ENCODE measurements around the gene CHCHD3.

Gene CHCHD3

DNA sequence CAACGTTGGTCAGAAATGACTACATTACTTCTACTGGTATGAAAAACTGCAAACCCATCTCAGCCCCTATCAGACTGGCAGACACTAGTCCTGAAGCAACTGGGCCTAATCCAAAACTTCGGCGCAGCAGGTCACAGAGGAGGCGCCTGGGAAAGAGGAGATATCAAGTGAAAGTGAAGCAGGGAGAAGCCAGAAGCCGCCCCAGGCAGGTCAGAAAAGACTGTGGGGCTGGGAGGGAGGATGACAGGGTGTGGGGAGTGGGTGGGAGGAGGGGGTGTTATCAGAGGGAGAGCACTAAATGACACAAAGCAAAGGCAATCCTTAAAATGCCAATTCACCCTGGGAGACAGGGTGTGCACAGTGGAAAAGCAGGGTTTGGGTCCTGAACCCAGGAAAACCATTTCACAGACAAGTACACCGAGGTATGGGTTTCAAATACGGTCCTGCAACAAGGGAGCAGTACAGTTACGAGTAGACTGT, 731 bp downstream of the CHCHD3 start:
- Histone ChIP-seq H3K36me3 (ENCODE audit: control insufficient read depth in 2 of 2, insufficient read depth in 2 of 2, low read length in 2 of 2) (peaks cover 3% of the 10 kb centered on the region in 2 donors), H3K27ac (ENCODE audit: low read depth in 2 of 2, low read length in 2 of 2) (peak overlapping the region; percentile 83 to 85), H3K9ac (ENCODE audit: low read depth in 1 of 2, low read length in 2 of 2) (peak overlapping the region; percentile 87 to 95), H3K9me3 (ENCODE audit: control insufficient read depth in 2 of 2, low read length in 2 of 2) (no peaks in the 10 kb centered on the region), H3K4me1 (ENCODE audit: control insufficient read depth in 2 of 2, insufficient read depth in 2 of 2, low read length in 2 of 2) (peaks cover 0 to 4% of the 10 kb centered on the region in 2 donors), H3K4me3 (ENCODE audit: low read length in 2 of 2) (peak overlapping the region; percentile 90 to 95), H3K27me3 (ENCODE audit: control insufficient read depth in 2 of 2, insufficient read depth in 2 of 2, low read length in 2 of 2) (no peaks in the 10 kb centered on the region)

DNA sequence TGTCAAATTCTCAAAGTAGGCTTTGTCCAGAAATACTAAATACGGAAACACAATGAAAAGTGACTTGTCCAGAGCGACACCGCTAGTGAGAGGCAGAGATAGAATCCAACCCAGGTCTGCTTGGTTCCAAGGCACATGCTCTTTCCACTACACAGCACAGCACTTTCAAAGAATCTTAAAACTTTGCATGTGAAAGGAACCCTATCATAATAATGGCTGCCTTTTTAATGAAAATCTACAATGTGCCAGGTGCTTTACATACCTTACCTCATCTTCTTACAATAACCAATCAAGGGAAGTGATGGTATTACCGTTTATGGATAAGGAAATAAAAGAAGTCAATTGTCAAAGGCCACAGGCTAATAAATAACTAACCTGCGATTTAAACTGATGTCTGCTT, 2.6 kb downstream of the CHCHD3 start:
- Histone ChIP-seq H3K4me1 (ENCODE audit: control insufficient read depth in 2 of 2, insufficient read depth in 2 of 2, low read length in 2 of 2) (peaks cover 0 to 4% of the 10 kb centered on the region in 2 donors), H3K27me3 (ENCODE audit: control insufficient read depth in 2 of 2, insufficient read depth in 2 of 2, low read length in 2 of 2) (no peaks in the 10 kb centered on the region), H3K9ac (ENCODE audit: low read depth in 1 of 2, low read length in 2 of 2) (no peak overlapping the region), H3K4me3 (ENCODE audit: low read length in 2 of 2) (no peak overlapping the region), H3K9me3 (ENCODE audit: control insufficient read depth in 2 of 2, low read length in 2 of 2) (no peaks in the 10 kb centered on the region), H3K36me3 (ENCODE audit: control insufficient read depth in 2 of 2, insufficient read depth in 2 of 2, low read length in 2 of 2) (peaks cover 3 to 7% of the 10 kb centered on the region in 2 donors), H3K27ac (ENCODE audit: low read depth in 2 of 2, low read length in 2 of 2) (no peak overlapping the region)

DNA sequence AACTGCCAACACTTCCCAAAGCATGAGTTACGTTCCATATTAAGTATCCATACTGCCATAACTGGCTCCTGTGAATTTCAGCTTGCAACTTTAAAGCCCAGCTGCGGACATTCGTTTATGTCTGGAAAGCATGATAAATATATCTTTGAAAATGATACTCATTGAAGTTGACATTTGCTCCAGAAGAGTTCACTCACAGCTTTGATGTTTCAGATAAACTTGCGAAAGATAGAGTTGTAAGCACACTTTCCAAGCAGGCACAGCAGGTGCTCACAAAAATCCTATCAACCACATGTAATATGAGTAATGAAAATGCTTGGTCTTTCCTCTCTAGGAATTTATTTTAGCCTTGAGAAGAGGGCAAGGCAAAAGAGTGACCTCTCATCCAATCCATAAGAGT, 4.5 kb downstream of the CHCHD3 start:
- Histone ChIP-seq H3K4me1 (ENCODE audit: control insufficient read depth in 2 of 2, insufficient read depth in 2 of 2, low read length in 2 of 2) (peaks cover 0 to 4% of the 10 kb centered on the region in 2 donors), H3K4me3 (ENCODE audit: low read length in 2 of 2) (no peak overlapping the region), H3K9me3 (ENCODE audit: control insufficient read depth in 2 of 2, low read length in 2 of 2) (no peaks in the 10 kb centered on the region), H3K27me3 (ENCODE audit: control insufficient read depth in 2 of 2, insufficient read depth in 2 of 2, low read length in 2 of 2) (no peaks in the 10 kb centered on the region), H3K27ac (ENCODE audit: low read depth in 2 of 2, low read length in 2 of 2) (no peak overlapping the region), H3K9ac (ENCODE audit: low read depth in 1 of 2, low read length in 2 of 2) (no peak overlapping the region), H3K36me3 (ENCODE audit: control insufficient read depth in 2 of 2, insufficient read depth in 2 of 2, low read length in 2 of 2) (peaks cover 3 to 7% of the 10 kb centered on the region in 2 donors)

DNA sequence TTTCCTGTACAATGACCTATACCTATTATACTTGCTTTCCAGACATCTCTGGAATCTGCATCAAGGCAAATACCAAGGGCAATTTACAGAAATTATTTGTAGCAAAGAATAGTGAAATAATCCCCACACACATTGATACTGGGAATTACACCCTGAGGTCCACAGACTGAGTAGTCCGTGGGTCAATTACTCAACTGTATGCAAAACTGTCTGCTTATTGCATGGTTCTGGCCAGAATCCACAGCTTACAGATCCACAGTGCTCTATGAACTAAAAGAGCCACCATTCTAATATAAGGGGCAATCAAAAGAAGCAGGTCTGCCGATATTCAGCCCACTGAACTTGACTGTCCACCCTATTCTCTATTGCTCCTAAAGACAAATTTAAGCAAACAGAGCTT, 5.7 kb downstream of the CHCHD3 start:
- no peak overlapping the region for H3K9ac ChIP-seq (ENCODE audit: low read depth in 1 of 2, low read length in 2 of 2)
- peaks cover 3 to 7% of the 10 kb centered on the region in 2 donors for H3K36me3 ChIP-seq (ENCODE audit: control insufficient read depth in 2 of 2, insufficient read depth in 2 of 2, low read length in 2 of 2)
- H3K9me3 ChIP-seq (ENCODE audit: control insufficient read depth in 2 of 2, low read length in 2 of 2): no peaks in the 10 kb centered on the region
- peaks cover 0 to 4% of the 10 kb centered on the region in 2 donors for H3K4me1 ChIP-seq (ENCODE audit: control insufficient read depth in 2 of 2, insufficient read depth in 2 of 2, low read length in 2 of 2)
- H3K27ac ChIP-seq (ENCODE audit: low read depth in 2 of 2, low read length in 2 of 2): no peak overlapping the region
- no peaks in the 10 kb centered on the region for H3K27me3 ChIP-seq (ENCODE audit: control insufficient read depth in 2 of 2, insufficient read depth in 2 of 2, low read length in 2 of 2)
- no peak overlapping the region for H3K4me3 ChIP-seq (ENCODE audit: low read length in 2 of 2)

DNA sequence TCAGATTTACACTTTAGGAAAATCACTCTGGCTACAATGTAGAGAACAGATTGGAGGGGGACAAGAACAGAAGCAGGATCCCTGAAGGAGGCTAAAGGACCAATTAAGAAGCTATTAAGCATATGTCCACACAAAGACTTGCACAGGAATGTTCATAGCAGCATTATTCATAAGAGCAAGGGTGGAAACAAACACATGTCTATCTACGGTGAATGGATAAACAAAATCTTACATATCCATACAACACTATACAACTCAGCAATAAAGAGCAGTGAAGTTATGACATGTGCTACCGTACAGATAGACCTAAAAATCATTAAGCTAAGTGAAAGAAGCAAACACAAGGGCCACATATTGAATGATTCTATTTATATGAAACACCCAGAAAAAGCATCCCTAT, 10.4 kb downstream of the CHCHD3 start:
- Histone ChIP-seq H3K4me1 (ENCODE audit: control insufficient read depth in 2 of 2, insufficient read depth in 2 of 2, low read length in 2 of 2) (no peaks in the 10 kb centered on the region), H3K9ac (ENCODE audit: low read depth in 1 of 2, low read length in 2 of 2) (no peak overlapping the region), H3K27me3 (ENCODE audit: control insufficient read depth in 2 of 2, insufficient read depth in 2 of 2, low read length in 2 of 2) (no peaks in the 10 kb centered on the region), H3K27ac (ENCODE audit: low read depth in 2 of 2, low read length in 2 of 2) (no peak overlapping the region), H3K36me3 (ENCODE audit: control insufficient read depth in 2 of 2, insufficient read depth in 2 of 2, low read length in 2 of 2) (peaks cover 7 to 13% of the 10 kb centered on the region in 2 donors), H3K4me3 (ENCODE audit: low read length in 2 of 2) (no peak overlapping the region), H3K9me3 (ENCODE audit: control insufficient read depth in 2 of 2, low read length in 2 of 2) (no peaks in the 10 kb centered on the region)

DNA sequence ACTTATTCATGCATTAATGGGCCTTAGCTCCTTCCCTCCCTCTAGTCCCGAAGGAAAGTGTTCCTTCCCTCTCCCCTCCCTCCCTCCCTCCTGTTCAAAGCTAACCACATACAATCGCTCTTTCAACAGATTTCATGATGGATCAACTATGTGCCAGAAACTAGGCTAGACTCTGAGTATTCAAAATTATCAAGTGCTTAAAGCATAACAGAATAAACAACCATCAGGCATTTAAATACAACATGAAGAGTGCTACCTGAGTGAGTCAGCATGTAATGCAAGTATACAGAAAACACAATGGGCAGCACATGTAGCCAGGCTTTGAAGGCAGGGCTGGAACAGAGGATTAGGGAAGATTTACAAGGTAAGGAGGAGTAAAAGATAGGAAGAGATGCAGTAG, 11.3 kb downstream of the CHCHD3 start:
- H3K36me3 ChIP-seq (ENCODE audit: control insufficient read depth in 2 of 2, insufficient read depth in 2 of 2, low read length in 2 of 2): peaks cover 7 to 13% of the 10 kb centered on the region in 2 donors
- H3K27ac ChIP-seq (ENCODE audit: low read depth in 2 of 2, low read length in 2 of 2): no peak overlapping the region

DNA sequence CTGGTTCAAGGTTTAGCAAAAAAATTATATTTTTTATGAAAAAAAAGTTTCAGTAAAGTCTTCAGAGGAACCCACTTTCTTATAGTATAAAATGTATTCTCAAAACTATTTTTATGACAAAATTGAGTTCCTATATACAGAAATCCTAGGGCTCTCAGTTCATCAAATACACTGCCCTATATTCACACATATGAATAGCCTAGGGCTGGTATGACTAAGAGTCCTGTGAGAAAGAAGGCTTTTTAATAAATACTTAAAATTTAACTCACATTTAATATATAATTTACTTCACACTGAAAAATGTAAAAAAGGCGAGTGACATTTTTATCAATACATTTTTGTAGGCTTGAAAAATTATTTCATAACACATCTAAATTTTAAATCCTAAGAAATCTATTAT, 16.6 kb downstream of the CHCHD3 start:
- Histone ChIP-seq H3K9me3 (ENCODE audit: control insufficient read depth in 2 of 2, low read length in 2 of 2) (no peaks in the 10 kb centered on the region), H3K27ac (ENCODE audit: low read depth in 2 of 2, low read length in 2 of 2) (no peak overlapping the region), H3K4me1 (ENCODE audit: control insufficient read depth in 2 of 2, insufficient read depth in 2 of 2, low read length in 2 of 2) (no peaks in the 10 kb centered on the region), H3K4me3 (ENCODE audit: low read length in 2 of 2) (no peak overlapping the region), H3K9ac (ENCODE audit: low read depth in 1 of 2, low read length in 2 of 2) (no peak overlapping the region), H3K27me3 (ENCODE audit: control insufficient read depth in 2 of 2, insufficient read depth in 2 of 2, low read length in 2 of 2) (no peaks in the 10 kb centered on the region), H3K36me3 (ENCODE audit: control insufficient read depth in 2 of 2, insufficient read depth in 2 of 2, low read length in 2 of 2) (peaks cover 7 to 9% of the 10 kb centered on the region in 2 donors)

More for the DNA sequence above, 11.3 kb downstream of the CHCHD3 start:
- Histone ChIP-seq H3K4me1 (ENCODE audit: control insufficient read depth in 2 of 2, insufficient read depth in 2 of 2, low read length in 2 of 2) (no peaks in the 10 kb centered on the region), H3K4me3 (ENCODE audit: low read length in 2 of 2) (no peak overlapping the region), H3K9me3 (ENCODE audit: control insufficient read depth in 2 of 2, low read length in 2 of 2) (no peaks in the 10 kb centered on the region), H3K9ac (ENCODE audit: low read depth in 1 of 2, low read length in 2 of 2) (no peak overlapping the region), H3K27me3 (ENCODE audit: control insufficient read depth in 2 of 2, insufficient read depth in 2 of 2, low read length in 2 of 2) (no peaks in the 10 kb centered on the region)

DNA sequence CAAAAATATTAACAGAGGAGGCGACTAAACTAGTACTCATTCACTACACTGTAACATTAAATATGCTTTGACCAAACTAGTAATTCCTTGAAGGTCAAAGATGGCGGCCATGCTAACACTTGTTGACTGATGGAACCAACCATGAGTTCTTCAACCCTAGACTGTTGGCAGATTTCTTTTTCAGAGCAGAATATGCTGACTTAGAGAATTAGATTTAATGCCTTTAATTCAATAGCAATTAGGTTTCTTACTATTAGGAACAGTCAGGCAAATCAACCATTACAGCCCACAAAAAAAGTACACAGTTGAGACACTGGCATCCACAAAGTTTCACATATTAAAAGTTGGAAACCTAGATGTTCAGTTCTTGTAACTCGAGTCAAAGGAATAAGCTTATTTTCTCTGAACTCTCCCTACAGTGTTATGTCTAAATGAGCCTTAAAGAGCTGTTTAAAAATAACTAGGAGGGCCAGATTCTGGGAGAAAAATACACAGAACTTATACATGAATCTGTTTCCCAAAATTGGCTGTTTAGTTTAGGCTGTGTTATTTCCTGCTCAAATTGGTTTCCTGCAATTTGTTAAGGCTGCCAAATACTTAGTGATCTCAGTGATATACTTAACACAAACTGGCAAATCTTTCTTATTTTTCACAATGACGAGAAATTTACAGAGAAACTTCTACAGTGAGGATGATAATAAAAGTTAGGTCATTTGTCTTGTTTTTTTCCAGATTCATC, 17.6 kb downstream of the CHCHD3 start:
- Histone ChIP-seq H3K27me3 (ENCODE audit: control insufficient read depth in 2 of 2, insufficient read depth in 2 of 2, low read length in 2 of 2) (no peaks in the 10 kb centered on the region), H3K4me3 (ENCODE audit: low read length in 2 of 2) (no peak overlapping the region), H3K9ac (ENCODE audit: low read depth in 1 of 2, low read length in 2 of 2) (no peak overlapping the region), H3K9me3 (ENCODE audit: control insufficient read depth in 2 of 2, low read length in 2 of 2) (no peaks in the 10 kb centered on the region), H3K27ac (ENCODE audit: low read depth in 2 of 2, low read length in 2 of 2) (no peak overlapping the region), H3K4me1 (ENCODE audit: control insufficient read depth in 2 of 2, insufficient read depth in 2 of 2, low read length in 2 of 2) (no peaks in the 10 kb centered on the region), H3K36me3 (ENCODE audit: control insufficient read depth in 2 of 2, insufficient read depth in 2 of 2, low read length in 2 of 2) (peaks cover 7 to 9% of the 10 kb centered on the region in 2 donors)

DNA sequence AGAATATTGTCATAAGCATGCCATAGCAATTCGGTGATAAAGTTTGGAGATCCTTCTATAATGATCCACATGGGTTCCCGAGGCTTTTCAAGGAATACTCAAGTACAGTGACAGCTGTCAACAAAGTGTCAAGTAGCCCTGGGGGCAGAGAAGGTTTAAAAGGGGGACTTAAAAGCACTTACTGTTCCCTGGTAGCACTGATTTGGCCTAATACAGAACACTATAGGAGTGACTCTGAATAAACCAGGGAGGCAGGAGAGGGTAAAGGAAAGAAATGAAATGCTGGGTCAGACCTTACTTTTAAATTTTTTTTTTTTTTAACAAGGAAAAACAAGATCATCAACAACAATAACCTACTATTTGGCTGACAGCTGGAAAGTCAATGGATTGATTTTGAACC, 20.1 kb downstream of the CHCHD3 start:
- Histone ChIP-seq H3K4me1 (ENCODE audit: control insufficient read depth in 2 of 2, insufficient read depth in 2 of 2, low read length in 2 of 2) (no peaks in the 10 kb centered on the region), H3K27ac (ENCODE audit: low read depth in 2 of 2, low read length in 2 of 2) (no peak overlapping the region), H3K4me3 (ENCODE audit: low read length in 2 of 2) (no peak overlapping the region), H3K9me3 (ENCODE audit: control insufficient read depth in 2 of 2, low read length in 2 of 2) (no peaks in the 10 kb centered on the region), H3K27me3 (ENCODE audit: control insufficient read depth in 2 of 2, insufficient read depth in 2 of 2, low read length in 2 of 2) (no peaks in the 10 kb centered on the region), H3K9ac (ENCODE audit: low read depth in 1 of 2, low read length in 2 of 2) (no peak overlapping the region), H3K36me3 (ENCODE audit: control insufficient read depth in 2 of 2, insufficient read depth in 2 of 2, low read length in 2 of 2) (peaks cover 1 to 4% of the 10 kb centered on the region in 2 donors)

DNA sequence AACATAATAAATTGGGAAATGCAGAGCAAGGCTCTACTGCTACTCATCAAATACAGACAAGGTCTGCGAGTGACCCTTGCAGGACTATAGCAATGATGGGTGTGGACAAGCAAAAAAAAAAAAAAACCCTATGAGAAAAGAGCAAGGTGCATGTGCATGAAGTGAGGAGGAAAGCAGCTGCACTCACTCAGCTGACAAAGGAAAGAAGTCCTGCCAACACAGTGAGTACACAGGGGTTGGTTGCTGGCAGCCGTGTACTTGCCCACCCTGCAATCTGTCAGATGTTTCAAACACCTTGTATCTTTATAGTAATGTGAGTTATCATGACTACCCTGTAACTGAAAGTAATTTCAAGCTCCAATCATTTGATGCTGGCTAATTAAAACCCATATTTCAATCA, 20.5 kb downstream of the CHCHD3 start:
- Histone ChIP-seq H3K4me3 (ENCODE audit: low read length in 2 of 2) (no peak overlapping the region), H3K9ac (ENCODE audit: low read depth in 1 of 2, low read length in 2 of 2) (no peak overlapping the region), H3K4me1 (ENCODE audit: control insufficient read depth in 2 of 2, insufficient read depth in 2 of 2, low read length in 2 of 2) (no peaks in the 10 kb centered on the region), H3K27me3 (ENCODE audit: control insufficient read depth in 2 of 2, insufficient read depth in 2 of 2, low read length in 2 of 2) (no peaks in the 10 kb centered on the region), H3K9me3 (ENCODE audit: control insufficient read depth in 2 of 2, low read length in 2 of 2) (no peaks in the 10 kb centered on the region), H3K27ac (ENCODE audit: low read depth in 2 of 2, low read length in 2 of 2) (no peak overlapping the region), H3K36me3 (ENCODE audit: control insufficient read depth in 2 of 2, insufficient read depth in 2 of 2, low read length in 2 of 2) (no peaks in the 10 kb centered on the region)

Measured in mucosa of rectum (tissue), 2 donors.